Activated naive CD8-positive, alpha-beta T cell treated with anti-CD3 and anti-CD28 coated beads, Interleukin-2, amount 50 U/mL, for 24 hours (primary cell): Measurements from ENCODE around the gene UBR1.

ENCODE experiments used
- ATAC-seq: fragments of 150-1000 bp; cut with Tn5 transposase; one replicate; pipeline ENCODE4 v1.10.0; 2021
- DNase-seq: peaks from one replicate; pipeline ENCODE4 v3.0.0; 2021
- H3K27ac Mint-ChIP-seq: one replicate; pipeline ENCODE4 v1.8.0; 2021; ENCODE audit warnings: mild to moderate bottlenecking, mixed read lengths
- H3K27me3 Mint-ChIP-seq: one replicate; pipeline ENCODE4 v1.8.0; 2021; ENCODE audit warnings: mixed read lengths
- H3K36me3 Mint-ChIP-seq: one replicate; pipeline ENCODE4 v1.8.0; 2021; ENCODE audit warnings: low read depth, mixed read lengths
- H3K4me1 Mint-ChIP-seq: one replicate; pipeline ENCODE4 v1.8.0; 2021; ENCODE audit warnings: mixed read lengths
- H3K4me3 Mint-ChIP-seq: one replicate; pipeline ENCODE4 v1.8.0; 2021; ENCODE audit warnings: mild to moderate bottlenecking, moderate library complexity, mixed read lengths
- H3K9me3 Mint-ChIP-seq: one replicate; pipeline ENCODE4 v1.8.0; 2021; ENCODE audit warnings: mixed read lengths

UBR1 gene

GRCh38 chr15:43096411-43096810 lies 9.4 kb downstream of the UBR1 start:
- Mint-ChIP-seq H3K36me3 (peaks cover 46% of the 10 kb centered on the region), H3K27ac (peak overlapping the region; percentile 2), H3K4me1 (peaks cover 57% of the 10 kb centered on the region), H3K4me3 (no peak overlapping the region), H3K9me3 (no peaks in the 10 kb centered on the region), H3K27me3 (no peaks in the 10 kb centered on the region)
- ATAC-seq = no peak
- no peak for DNase-seq

- H3K9me3 Mint-ChIP-seq = no peaks in the 10 kb centered on the region
- H3K27me3 Mint-ChIP-seq = no peaks in the 10 kb centered on the region
- H3K27ac Mint-ChIP-seq = peak overlapping the region; percentile 21
- peak; percentile 71 for ATAC-seq
- H3K4me3 Mint-ChIP-seq = no peak overlapping the region
- H3K4me1 Mint-ChIP-seq = peaks cover 51% of the 10 kb centered on the region
- peaks cover 41% of the 10 kb centered on the region for H3K36me3 Mint-ChIP-seq
- no peak for DNase-seq
Observed at GRCh38 chr15:43095708-43096347, 10.0 kb downstream of the UBR1 start.

DNA sequence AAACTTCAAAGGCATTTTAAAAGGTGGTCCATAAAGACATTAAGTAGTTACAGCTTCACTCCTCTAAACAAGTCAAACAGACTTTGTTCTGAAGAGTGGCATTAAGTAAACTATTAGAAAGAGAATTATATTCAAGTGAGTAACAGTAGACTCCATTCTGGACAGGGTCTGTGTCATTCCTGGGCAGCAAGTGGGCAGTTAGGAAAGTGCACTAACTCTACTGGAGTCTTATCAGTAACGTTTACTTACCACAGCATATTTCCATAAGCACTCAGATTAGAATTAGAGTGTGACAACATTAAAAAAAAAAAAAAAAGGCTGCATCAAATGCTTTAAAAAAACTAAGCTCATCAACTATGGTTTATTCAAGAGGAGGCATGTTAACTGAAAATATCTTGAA lies 10.6 kb downstream of the UBR1 start:
- Mint-ChIP-seq H3K27ac (no peak overlapping the region), H3K4me1 (peaks cover 48% of the 10 kb centered on the region)
- ATAC-seq = peak; percentile 24

DNA sequence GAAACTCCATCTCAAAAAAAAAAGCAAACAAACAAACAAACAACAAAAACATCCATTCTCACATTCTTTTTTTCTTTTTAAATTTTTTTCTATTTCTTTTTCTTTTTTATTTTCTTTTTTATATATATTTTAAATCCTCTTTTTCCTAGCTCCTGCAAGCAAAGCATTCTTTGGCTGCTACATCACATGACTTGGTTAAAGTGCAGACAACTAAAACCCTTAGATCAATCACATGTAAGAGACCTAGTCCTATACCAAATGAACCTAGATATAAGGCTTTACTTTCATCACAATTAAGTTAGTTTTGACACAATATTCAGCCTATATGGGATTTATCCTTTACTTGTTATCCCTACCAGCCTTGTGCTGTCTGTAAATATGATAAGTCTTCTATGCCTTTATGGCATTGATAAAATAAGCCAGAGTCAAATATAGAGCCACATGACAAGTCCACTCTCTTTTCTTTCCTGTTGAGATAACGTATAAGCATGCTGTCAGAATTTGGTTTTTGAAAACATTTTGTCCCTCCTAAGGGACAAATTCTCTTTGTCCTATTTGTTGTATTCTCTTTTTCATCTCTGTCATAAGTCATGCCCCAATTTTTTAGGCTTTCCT lies 11.3 kb downstream of the UBR1 start:
- DNase-seq (no peak), ATAC-seq (no peak)
- Mint-ChIP-seq H3K27ac (no peak overlapping the region), H3K4me1 (peaks cover 46% of the 10 kb centered on the region), H3K9me3 (no peaks in the 10 kb centered on the region), H3K27me3 (no peaks in the 10 kb centered on the region), H3K36me3 (peaks cover 41% of the 10 kb centered on the region), H3K4me3 (no peak overlapping the region)

More for the DNA sequence above, 10.6 kb downstream of the UBR1 start:
- Mint-ChIP-seq H3K36me3 (peaks cover 41% of the 10 kb centered on the region), H3K27me3 (no peaks in the 10 kb centered on the region), H3K9me3 (no peaks in the 10 kb centered on the region), H3K4me3 (no peak overlapping the region)
- no peak for DNase-seq

DNA sequence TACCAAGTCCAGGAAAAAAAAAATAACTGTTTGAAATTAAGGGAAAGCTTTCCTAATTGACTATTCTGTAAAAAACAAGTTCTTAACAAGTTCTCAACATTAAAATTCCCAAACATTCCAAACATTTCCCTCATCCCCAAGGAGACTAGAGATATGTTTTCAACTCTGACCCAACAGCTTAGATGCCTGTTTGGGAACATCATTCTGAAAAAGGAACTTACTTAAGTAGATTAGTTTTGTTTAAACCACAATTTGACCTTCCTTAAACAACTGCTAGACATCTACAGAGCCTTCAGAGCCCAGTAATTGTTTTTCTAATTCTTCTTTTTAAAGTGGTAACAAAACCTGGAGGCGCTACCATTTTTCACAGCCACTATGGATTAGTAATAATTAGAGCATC lies 12.8 kb downstream of the UBR1 start:
- H3K4me3 Mint-ChIP-seq = no peak overlapping the region
- H3K9me3 Mint-ChIP-seq = no peaks in the 10 kb centered on the region
- H3K27ac Mint-ChIP-seq = no peak overlapping the region
- no peak for DNase-seq
- H3K27me3 Mint-ChIP-seq = no peaks in the 10 kb centered on the region
- ATAC-seq = no peak
- peaks cover 42% of the 10 kb centered on the region for H3K36me3 Mint-ChIP-seq
- peaks cover 41% of the 10 kb centered on the region for H3K4me1 Mint-ChIP-seq

DNA sequence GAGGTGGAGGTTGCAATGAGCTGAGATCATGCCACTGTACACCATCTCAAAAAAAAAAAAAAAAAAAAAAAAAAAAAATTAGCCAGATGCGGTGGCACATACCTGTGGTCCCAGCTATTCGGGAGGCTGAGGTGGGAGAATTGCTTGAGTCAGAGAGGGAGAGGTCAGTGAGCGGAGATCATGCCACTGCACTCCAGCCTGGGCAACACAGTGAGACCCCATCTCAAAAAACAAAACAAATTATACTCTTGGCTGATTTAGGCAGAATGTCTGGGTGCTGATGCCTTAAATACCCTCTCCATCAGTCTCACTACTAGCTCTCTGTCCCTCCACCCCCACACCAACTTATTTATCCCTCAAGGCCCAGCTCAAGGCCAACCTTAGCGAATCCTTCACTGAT lies 14.0 kb downstream of the UBR1 start:
- peaks cover 36% of the 10 kb centered on the region for H3K4me1 Mint-ChIP-seq
- no peaks in the 10 kb centered on the region for H3K27me3 Mint-ChIP-seq
- H3K27ac Mint-ChIP-seq = no peak overlapping the region
- peaks cover 35% of the 10 kb centered on the region for H3K36me3 Mint-ChIP-seq
- H3K4me3 Mint-ChIP-seq = no peak overlapping the region
- no peak for DNase-seq
- H3K9me3 Mint-ChIP-seq = no peaks in the 10 kb centered on the region
- no peak for ATAC-seq

DNA sequence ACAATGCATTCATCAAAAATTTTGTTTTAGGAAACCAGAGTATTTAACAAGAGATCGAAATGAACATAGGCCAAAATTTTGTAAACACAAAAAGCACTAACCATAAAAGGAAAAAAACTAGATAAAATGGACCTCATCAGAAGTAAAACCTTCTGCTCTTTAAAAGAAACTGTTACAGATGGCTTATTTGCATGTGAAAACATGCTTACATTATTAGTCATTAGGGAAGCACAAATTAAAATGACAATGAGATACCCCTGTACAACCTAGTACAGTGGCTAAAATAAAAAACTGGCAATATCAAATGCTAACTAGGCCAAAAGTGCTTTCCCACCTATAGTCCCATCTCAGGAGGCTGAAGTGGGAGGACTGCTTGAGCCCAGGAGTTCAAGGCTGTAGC lies 19.3 kb downstream of the UBR1 start:
- DNase-seq = no peak
- no peak for ATAC-seq
- Mint-ChIP-seq H3K4me3 (no peak overlapping the region), H3K4me1 (peaks cover 10% of the 10 kb centered on the region), H3K27me3 (no peaks in the 10 kb centered on the region), H3K27ac (no peak overlapping the region), H3K9me3 (no peaks in the 10 kb centered on the region), H3K36me3 (peaks cover 38% of the 10 kb centered on the region)

DNA sequence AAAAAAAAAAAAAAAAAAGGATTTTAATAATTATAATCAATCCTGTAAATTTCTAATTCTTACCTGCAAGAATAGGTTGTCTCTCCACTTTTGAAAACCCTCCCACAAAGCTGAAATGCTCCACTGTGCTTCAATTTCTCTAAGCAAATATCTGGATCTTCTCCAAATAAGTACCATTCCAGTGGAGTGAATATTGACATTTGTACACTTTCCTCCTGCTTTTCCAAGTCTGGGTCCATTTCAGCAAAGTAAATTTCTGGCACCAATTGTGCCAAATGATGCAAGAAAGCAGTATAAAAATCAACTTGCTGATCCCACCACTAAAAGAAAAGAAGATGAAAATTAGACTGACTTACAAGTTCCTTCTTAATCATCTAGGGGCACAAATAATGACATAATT lies 19.9 kb downstream of the UBR1 start:
- H3K27me3 Mint-ChIP-seq = no peaks in the 10 kb centered on the region
- H3K4me1 Mint-ChIP-seq = peaks cover 10% of the 10 kb centered on the region
- ATAC-seq (no peak), DNase-seq (no peak)
- H3K4me3 Mint-ChIP-seq = no peak overlapping the region
- peaks cover 42% of the 10 kb centered on the region for H3K36me3 Mint-ChIP-seq
- no peak overlapping the region for H3K27ac Mint-ChIP-seq
- no peaks in the 10 kb centered on the region for H3K9me3 Mint-ChIP-seq

- DNase-seq = no peak
- H3K4me3 Mint-ChIP-seq = no peak overlapping the region
- no peaks in the 10 kb centered on the region for H3K9me3 Mint-ChIP-seq
- no peaks in the 10 kb centered on the region for H3K27me3 Mint-ChIP-seq
- H3K36me3 Mint-ChIP-seq = peaks cover 46% of the 10 kb centered on the region
- H3K4me1 Mint-ChIP-seq = peaks cover 2% of the 10 kb centered on the region
- no peak overlapping the region for H3K27ac Mint-ChIP-seq
- ATAC-seq = no peak
Observed at GRCh38 chr15:43082509-43082908, 23.3 kb downstream of the UBR1 start.

- no peaks in the 10 kb centered on the region for H3K27me3 Mint-ChIP-seq
- H3K9me3 Mint-ChIP-seq = no peaks in the 10 kb centered on the region
- no peaks in the 10 kb centered on the region for H3K4me1 Mint-ChIP-seq
- H3K4me3 Mint-ChIP-seq = no peak overlapping the region
- peaks cover 40% of the 10 kb centered on the region for H3K36me3 Mint-ChIP-seq
- ATAC-seq = no peak
- no peak for DNase-seq
- H3K27ac Mint-ChIP-seq = no peak overlapping the region
Observed at GRCh38 chr15:43081283-43081682, 24.6 kb downstream of the UBR1 start.

- Mint-ChIP-seq H3K27ac (no peak overlapping the region), H3K4me1 (no peaks in the 10 kb centered on the region), H3K9me3 (no peaks in the 10 kb centered on the region), H3K36me3 (peaks cover 50% of the 10 kb centered on the region), H3K27me3 (no peaks in the 10 kb centered on the region), H3K4me3 (no peak overlapping the region)
- no peak for ATAC-seq
- DNase-seq = no peak
Observed at GRCh38 chr15:43071451-43071850, 34.4 kb downstream of the UBR1 start.

DNA sequence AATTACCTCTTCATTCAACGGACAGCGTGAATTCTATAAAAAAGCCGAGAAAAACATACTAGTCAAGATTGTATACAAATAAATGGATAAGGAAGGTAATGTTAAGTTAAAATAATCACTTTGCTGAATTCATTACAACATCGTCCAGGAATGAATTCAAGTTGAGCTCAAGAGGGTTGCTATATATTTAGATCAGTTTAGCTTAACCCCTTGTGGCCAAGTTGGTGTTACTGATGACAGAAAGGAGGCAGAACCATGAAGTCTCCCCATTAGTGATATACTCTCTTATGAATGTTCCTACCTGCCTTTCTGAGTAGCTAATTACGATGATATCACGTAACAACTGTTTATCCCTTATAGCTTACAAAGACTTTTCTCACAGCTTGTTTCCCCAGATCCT lies 34.9 kb downstream of the UBR1 start:
- H3K9me3 Mint-ChIP-seq = no peaks in the 10 kb centered on the region
- H3K27ac Mint-ChIP-seq = no peak overlapping the region
- H3K4me1 Mint-ChIP-seq = no peaks in the 10 kb centered on the region
- H3K4me3 Mint-ChIP-seq = no peak overlapping the region
- ATAC-seq (no peak), DNase-seq (no peak)
- peaks cover 55% of the 10 kb centered on the region for H3K36me3 Mint-ChIP-seq
- H3K27me3 Mint-ChIP-seq = no peaks in the 10 kb centered on the region

- Mint-ChIP-seq H3K36me3 (peaks cover 60% of the 10 kb centered on the region), H3K27me3 (no peaks in the 10 kb centered on the region), H3K9me3 (no peaks in the 10 kb centered on the region), H3K4me1 (no peaks in the 10 kb centered on the region), H3K4me3 (no peak overlapping the region), H3K27ac (no peak overlapping the region)
- ATAC-seq (no peak), DNase-seq (no peak)
Observed at GRCh38 chr15:43070249-43070648, 35.6 kb downstream of the UBR1 start.

- Mint-ChIP-seq H3K27ac (no peak overlapping the region), H3K4me1 (no peaks in the 10 kb centered on the region), H3K4me3 (no peak overlapping the region), H3K36me3 (peaks cover 57% of the 10 kb centered on the region), H3K27me3 (no peaks in the 10 kb centered on the region), H3K9me3 (no peaks in the 10 kb centered on the region)
- ATAC-seq (peak; percentile 61), DNase-seq (no peak)
Observed at GRCh38 chr15:43067717-43068461, 37.9 kb downstream of the UBR1 start.

GRCh38 chr15:43056696-43057095 lies 49.1 kb downstream of the UBR1 start:
- Mint-ChIP-seq H3K4me1 (no peaks in the 10 kb centered on the region), H3K27me3 (no peaks in the 10 kb centered on the region), H3K36me3 (peaks cover 33% of the 10 kb centered on the region), H3K9me3 (no peaks in the 10 kb centered on the region), H3K4me3 (no peak overlapping the region), H3K27ac (no peak overlapping the region)
- DNase-seq = no peak
- no peak for ATAC-seq
